GM19324 (cell line): ENCODE measurements around the gene IGSF21.

ENCODE experiments used
- ATAC-seq: cut with Tn5 transposase; IDR thresholded peaks from one replicate; pipeline ENCODE4 v1.9.1; 2021; ENCODE audit warnings: mild to moderate bottlenecking, moderate library complexity; ENCODE audit not compliant: unreplicated experiment, low FRiP score

Gene IGSF21

DNA sequence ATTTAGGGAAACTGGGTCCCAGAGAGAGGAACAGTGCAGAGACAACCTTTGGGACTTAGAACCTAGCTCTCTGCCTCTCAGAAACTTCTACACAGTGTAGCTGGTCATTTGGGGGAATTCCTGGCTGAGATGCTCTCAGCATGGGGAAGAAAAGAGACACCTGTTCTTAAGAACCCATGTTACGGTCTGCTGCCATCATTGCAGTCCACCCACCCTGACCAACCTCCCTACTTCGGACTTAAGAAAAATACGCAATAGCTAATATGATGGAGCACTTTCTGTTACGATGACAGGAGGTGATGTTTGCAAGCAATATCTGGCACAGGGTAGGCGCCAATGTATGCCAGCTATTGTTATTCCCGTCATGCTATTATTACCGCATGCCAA lies 177.9 kb downstream of the IGSF21 start:
- ATAC-seq, result no peak

DNA sequence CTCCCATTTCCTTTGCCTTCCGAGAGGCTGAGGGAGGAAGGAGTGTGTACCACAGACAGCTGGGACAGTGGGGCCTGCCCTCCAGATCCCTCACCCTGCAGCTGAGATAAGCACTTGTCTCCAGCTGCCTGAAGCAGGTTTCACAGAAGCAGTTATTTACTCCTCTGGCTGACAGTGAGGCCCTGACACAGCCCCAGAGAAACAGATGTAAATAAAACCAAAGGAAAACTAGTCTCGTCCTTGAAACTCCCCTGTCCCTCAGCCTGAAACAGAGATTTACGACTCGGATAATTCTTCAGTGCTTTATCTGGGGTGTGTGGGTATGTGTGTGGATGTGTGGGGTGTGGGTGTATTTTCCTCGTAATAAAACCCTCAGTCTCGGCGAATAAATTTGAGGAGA lies 181.1 kb downstream of the IGSF21 start:
- no peak for ATAC-seq

DNA sequence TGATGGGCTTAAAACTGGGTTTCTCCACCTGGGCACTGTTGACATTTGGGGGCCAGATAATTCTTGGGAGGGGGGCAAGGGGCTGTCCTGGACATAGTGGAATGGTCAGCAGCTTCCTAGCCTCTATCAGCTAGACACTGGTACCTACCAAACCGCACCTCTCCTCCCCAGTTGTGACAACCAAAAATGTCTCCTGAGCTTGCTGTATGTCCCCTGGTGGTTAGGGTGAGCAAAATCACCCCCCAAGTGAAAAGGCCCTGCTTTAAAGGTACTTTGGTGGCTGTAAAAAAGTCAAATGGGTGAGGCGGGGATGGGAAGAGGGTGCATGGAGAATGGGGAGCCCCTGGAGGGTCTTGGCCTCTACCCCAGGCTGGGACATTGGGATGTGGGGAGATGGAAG lies 182.0 kb downstream of the IGSF21 start:
- no peak for ATAC-seq

DNA sequence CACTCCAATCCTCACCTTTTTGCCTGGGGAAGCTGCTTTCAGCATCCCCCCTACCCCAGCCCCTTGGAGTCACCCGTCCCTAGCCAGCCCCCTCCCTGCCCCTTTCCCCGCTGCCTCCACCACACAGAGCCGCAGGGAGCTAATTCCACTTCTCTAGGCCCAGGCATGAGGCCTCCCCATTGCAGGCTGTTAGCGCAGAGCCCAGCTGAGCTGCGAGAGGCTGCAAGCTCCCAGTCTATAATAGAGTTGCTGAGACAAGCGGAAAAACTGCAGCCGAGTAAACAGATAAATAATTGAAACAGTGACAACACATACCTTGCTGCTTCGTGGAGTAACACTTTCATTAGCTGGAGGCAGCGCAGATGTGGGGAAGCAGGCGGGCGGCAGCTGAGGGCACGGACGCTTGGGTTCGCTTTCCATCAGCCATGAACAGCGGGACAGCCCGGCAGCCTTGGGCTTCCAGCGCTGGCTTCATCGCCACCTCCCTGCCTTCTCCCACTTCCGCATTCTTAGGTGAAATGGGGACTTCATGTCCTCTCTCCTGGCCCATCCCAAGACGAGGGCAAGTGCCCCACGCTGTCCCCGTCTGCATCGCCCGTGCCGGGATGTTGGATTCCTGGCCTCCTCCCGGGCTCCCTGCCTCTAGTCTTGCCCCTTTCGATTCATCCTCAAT lies 183.3 kb downstream of the IGSF21 start:
- no peak for ATAC-seq

DNA sequence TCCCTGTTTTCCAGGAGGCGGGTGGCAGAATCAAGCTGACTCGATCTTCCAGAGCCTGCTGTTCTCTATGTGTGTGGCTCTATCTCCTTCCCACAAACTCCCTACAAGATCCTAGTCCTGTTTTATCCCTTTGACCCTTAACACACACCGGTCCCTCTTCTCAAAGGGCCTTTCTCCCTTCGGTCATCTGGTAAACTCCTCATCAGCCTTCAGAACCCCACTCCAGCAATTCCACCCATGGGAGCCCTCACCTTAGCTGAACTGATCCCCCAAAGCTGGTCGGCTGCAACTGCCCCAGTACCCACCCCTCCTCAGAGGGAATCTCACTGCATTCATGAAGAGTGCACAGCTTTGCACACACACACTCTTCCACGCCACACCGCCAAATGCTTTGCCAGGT lies 184.9 kb downstream of the IGSF21 start:
- ATAC-seq, result no peak

DNA sequence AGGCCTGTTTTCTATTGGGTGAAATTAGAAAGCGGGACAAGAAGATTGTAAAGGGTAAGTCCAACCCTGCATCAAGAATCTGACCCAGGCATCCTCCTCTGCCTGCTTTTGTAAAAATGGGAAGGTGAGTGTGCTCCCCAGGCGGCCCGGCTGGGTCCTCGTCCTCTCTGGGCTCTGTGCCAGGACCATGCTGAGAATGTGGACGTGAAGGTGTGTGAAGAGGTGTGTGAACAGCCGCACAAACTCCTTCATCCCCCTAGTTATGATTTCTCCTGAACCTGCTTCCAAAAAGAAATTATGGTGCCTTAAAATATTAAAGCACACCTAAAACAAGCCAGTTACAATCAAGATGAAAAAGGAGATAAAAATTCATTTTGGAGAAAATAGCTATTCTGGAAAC lies 185.7 kb downstream of the IGSF21 start:
- ATAC-seq, result no peak

DNA sequence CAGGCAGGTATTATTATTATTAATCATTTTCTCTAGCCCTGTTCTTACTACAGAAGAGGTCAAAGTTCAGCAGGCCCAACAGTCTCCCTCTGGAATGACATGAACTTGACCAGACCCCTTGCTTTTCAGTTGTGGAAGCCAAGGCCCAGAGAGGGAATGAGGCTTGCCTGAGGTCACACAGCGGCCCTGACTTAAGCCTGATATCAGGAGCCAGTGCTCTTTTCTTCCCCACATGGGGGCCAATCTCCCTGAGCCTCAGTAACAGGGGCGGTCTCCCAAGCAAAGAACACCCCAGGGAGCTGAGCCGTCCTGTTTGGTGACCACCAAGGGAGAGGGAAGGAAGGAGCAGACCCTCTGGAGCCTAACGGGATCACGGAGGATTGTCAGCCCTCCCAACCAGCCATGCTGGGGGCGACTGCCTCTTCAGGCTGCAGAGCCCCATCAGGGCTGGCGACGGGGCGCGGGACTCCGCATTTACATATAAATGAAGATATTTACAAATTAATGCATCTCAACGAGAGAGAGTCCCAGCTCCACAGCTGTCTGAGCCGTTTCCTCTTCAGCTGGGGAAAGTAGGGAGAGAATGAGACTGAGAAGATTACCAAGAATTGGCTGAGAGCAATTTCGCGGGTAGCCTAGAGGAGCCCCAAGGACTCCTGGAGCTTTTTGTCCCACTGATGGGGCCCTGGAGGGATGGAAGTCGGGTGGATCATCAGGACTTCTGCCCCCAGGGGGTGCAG lies 187.0 kb downstream of the IGSF21 start:
- no peak for ATAC-seq

DNA sequence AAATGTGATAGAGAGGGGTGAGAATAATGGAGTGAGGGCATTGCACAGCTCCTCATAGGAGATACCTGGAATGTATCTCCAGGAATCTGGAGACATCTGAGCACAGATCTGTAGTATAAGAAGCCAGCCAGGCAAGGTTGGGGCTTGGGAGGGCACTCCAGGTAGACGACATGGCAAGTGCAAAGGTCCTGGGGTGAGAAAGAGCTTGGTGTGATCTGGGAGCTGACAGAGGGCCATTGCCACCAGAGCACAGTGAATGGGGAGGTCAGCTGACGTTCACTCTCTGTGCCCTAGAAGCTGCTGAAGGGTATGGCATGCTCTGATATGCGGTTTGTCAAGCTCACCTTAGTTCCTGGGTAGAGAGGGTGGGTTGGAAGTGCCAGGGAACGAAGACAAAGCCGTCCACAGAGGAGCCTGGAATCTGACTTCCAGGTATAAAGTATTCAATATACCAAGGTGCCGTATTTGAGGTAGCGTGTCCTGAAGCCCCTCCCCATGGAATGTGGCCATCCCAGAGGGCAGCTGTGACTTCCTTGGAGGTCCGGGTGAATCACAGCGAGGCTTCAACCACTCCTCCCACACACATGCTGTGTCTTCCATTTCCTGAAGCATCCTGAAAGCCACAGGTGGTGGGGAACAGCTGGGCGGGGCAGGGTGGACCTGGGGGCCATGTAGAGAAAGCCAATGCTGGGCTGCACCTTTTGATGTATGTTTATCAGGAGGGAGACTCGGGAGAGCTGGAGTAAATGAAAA lies 190.5 kb downstream of the IGSF21 start:
- ATAC-seq, result no peak

DNA sequence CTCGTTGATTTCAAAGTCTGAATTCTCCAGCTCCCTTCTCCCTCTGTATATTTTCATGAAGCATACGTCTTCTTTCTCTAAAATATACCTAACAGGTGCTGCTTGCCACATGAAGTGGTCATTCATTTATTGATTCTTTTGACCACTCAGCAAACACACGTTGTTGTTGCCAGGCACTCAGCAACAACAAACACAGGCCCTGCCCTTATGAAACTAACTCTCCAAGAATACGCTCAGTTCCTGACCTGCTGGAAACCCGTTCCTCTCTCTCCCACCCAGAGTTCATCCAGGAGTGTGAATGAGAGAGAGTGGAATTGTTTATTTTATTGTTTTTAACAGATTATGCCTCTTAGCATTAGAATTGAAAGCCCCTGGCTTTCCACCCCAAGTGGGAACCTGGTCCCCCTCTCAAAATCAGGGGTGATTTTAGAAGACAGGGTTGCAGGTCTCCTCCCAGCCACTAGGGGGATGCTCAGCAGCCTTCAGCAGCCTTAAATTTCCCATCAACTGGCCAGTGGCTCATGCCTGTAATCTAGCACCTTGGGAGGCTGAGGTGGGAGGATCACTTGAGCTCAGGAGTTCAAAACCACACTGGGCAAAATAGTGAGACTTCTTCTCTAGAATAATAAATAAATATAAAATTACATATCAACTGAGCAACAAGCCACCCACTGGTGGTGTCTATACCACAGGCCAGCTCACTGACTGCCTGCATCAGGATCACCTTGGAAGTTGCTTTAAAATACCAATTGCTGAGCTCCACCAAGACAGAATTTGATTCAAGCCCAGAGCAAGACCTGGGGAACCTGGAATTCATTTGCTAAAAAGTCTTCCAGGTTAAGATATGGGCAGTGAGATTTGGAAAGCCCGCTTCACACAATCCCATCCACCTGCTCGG lies 192.1 kb downstream of the IGSF21 start:
- ATAC-seq, result no peak

DNA sequence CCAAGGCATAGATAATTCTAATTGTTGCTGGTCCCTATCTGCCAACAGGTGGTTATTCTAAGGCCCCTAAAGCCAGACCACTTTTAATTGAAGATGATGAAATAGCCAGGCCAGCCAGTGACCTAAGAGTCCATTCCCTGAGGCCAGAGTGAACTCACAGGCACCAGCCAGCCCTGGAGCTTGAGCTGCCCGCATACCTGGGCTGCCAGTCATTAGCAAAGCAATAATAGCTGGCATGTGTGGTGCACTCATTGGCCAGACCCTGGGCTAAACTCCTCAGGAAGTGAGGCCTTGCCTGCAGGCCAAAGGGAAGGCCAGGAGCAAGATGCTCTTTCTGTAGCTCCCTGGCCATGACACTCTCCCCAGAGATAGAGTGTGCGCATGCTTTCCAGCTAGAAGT lies 192.8 kb downstream of the IGSF21 start:
- no peak for ATAC-seq

DNA sequence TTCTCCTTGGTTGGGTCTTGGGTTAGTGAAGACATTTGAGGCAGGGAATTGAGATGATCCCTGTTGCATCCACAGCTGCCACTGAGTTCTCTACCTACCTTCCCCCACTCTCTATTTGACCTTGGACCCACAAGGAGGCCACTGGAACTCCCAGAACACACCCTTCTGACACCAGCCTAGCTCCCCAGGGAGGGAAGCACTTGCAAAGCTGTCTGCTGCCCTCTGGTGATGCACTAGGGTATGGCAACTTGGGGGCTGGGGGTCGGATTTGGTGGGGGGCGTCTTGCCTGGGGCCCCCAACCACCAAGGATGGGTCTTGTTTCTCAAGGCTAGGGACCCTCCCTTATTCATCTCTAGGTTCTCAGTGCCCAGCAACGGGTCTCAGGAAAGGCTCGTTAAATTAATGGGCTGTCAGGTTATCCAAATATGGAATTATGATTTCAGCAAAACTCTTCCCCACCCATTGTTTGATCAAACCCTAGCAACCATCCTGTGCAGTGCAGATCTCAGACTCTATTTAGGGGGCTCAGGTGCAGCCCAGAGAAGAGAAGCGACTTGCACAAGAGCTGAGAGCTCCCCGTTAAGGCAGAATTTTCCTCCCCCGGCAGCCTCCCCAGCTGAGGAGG lies 195.3 kb downstream of the IGSF21 start:
- no peak for ATAC-seq

DNA sequence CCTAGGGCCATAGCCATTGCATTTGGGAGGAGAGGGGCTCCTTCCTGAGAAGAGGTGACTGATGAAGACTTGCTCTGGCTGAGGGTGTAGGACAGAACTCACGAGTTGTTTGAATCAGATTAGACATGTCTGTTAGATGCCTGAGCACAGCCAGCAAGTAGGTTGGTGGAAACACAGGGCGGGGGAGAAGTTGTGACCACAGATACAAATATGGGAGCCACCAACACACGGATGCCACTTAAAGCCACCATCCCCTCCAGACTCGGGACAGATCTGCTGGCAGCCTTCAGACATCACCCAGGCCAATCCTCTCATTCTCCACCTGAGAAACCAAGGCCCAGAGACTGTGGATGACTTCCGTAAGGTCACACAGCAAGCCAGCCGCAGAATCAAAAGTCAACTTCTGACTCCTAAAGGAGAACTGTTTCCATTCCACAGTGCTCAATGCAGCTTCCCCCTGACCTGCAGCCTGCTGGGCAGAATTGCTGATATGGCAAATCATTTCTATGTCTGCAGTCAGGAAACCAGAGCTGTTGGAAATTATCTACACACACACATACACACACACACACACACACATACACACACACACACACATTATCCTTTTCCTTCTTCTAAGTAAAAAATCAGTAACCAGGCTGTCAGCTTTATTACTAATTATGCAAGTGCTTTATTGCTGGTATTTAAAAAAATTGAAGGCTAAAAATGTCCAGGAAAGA lies 196.7 kb downstream of the IGSF21 start:
- ATAC-seq, result no peak

DNA sequence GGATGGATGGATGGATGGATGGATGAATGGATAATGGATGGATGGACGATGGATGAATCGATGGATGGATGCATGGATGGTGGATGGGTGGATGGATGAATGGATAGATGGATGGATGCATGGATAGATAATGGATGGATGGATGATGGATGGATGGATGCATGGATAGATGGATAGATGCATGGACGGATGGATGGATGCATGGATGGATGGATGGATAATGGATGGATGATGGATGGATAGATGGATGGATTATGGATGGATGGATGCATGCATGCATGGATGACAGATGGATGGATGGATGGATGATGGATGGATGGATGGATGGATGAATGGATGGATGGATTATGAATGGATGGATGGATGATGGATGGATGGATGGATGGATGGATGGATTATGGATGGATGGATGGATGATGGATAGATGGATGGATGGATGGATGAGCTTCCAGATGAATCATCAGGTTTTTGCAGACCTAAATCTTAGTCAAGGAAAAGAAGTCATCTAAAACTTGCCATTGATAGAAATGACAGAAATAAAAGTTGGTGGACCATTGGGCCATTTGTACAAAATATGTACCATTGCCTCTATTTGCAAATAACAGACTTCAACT lies 197.7 kb downstream of the IGSF21 start:
- no peak for ATAC-seq

DNA sequence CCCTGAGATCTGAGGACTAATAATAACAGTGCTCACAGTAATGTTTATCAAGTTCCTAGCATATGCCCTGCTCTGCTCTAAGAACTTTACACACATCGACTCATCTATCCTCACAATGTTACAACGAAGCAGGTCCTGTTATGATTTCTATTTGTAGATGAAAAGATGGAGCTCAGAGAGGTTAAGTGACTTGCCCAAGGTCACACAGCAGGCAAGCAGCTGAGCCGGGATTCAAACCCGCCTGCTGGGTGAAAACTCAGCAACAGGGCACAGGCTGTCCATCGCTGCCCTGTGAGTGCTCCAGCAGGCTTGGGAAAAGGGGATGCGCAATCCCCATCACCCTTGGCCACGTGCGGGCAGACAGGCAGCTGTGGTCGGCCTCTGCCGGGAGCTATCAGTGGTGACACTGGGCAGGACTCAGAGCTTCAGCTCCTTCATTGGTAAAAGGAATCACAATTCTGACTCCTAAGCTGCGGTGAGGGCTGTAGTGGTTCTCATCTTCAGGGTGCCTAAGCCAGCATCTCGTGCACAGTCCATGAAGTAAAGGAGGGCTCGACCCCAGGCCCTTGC lies 199.8 kb downstream of the IGSF21 start:
- ATAC-seq, result no peak

DNA sequence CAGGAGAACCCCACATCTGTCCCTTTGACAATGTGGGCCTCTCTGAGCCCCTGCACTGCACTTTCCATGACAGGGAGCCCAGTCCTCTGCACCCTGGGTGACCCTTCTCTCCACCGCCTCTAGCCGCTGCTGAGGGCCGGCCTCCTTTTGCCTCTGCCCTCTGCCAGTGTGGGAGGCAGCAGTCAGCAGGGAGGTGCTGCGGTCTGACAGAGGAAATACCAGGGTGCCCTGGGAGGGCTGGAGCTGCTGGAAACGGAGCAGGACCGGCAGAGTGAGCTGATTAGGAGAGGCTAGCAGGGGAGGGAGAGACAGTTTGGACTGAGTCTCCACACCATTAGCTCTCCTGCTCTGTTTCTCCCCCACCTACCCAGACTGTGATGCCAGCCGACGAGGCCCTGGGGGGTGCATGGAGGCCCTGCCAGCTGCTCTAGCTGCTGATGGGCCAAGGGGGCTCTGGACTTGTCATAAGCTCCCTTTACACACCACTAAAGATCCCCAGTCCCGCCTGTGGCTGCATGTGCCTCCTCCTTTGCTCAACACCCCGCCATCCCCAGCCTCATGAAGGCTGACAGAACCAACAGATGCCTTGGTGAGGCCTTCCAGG lies 202.1 kb downstream of the IGSF21 start:
- ATAC-seq, result no peak

DNA sequence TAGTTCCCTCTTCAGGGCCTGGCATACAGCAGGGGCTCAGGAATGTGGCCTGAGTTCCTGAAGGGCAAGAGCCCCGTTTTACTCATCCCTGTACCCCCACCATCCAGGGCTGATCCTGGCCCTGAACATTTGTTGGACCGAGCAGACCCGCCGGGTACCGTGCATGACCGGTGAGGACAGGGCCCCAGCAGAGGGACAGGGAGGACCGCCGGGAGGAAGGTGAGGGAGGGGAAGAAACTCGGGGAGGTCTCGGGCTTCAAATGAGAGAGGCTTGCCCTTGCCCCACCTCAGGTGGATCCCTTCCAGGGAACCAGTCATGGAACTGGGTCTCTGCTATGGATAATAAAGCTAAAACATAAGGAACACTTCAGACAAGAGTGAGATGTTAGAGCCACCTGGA lies 205.4 kb downstream of the IGSF21 start:
- ATAC-seq, result no peak

DNA sequence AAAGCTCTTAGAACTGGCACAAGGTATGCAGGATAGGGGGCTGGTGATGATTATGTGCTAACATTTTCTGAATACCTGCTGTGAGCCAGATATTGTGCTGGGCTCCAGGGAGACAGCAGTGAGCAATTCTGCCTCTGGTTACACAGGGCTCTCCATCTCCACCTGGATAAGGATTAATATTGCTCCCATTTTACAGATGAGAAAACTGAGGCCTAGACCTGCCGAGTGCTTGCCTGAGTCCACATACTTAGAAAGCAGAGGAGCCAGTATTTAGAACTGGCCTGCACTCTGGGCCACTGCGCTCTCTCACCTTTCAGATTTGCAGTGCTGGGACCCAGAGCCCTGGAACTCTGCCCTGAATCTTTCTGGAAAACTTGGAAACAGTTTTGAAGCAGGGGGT lies 205.9 kb downstream of the IGSF21 start:
- no peak for ATAC-seq

DNA sequence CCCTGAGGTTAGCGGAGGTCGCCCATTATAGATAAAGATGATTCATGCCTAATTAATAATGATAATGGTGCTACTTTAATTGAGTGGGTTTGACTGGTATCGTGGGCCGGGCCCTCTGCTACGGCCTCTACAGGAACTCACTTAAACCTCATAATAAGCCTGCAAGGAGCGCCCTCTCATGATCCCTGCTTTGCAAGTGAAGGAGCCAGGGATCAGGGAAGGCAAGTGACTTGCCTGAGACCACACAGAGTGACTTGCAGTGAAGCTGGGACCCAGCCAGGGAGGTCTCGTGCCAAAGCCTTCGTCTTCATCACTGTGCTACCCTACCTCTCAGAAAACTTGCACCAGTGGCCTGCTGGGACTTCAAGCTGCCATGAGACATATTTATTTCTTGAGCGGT lies 206.8 kb downstream of the IGSF21 start:
- ATAC-seq, result no peak
